Panc1 (cell line): Measurements from ENCODE around the gene LMAN2. TPM values are rescaled to one million over a fixed set of nuclear protein-coding genes. Genes with fewer than 3 reads are reported as not detected.

ENCODE experiments used
- ATAC-seq: fragments of 200-7000 bp; cut with Tn5 transposase; 2 replicates; pipeline ENCODE4 v1.9.1; 2020; ENCODE audit warnings: mild to moderate bottlenecking, moderate library complexity
- BruUV-seq: library from RNA; stranded (reverse); fragments of 400-500 nt; replicated peaks from 2 replicates; lab custom pipeline; 2021; lab: Mats Ljungman, UMichigan
- CTCF ChIA-PET: fragments of 300-600 bp; sonication (Branson Sonifier 250); formaldehyde crosslinking; loops from one replicate; lab custom pipeline; 2022; ENCODE audit warnings: antibody characterized with exemption; lab: Charles Lee
- POLR2A ChIA-PET: fragments of 300-600 bp; sonication (Branson Sonifier 250); formaldehyde crosslinking; loops from one replicate; lab custom pipeline; 2022; ENCODE audit warnings: antibody characterized with exemption; lab: Charles Lee
- DNase-seq: peaks from one replicate; pipeline ENCODE4 v3.0.0-alpha.2; 2010; ENCODE audit warnings: low read depth, low spot score
- H3K27ac ChIP-seq: 2 replicates; pipeline ENCODE4 v1.5.1; 2011; ENCODE audit warnings: mild to moderate bottlenecking, low read length, inconsistent platforms
- H3K27me3 ChIP-seq: fragments of 200-500 bp; sonication (Bioruptor generic); 2 replicates; pipeline ENCODE4 v1.6.0; 2014; ENCODE audit warnings: low read length, inconsistent platforms; ENCODE audit not compliant: control insufficient read depth, insufficient read depth
- H3K36me3 ChIP-seq: fragments of 200-500 bp; sonication (Bioruptor generic); 2 replicates; pipeline ENCODE4 v1.5.1; 2014; ENCODE audit warnings: inconsistent platforms, mild to moderate bottlenecking, low read length, moderate library complexity; ENCODE audit not compliant: control insufficient read depth, insufficient read depth
- H3K4me1 ChIP-seq: 2 replicates; pipeline ENCODE4 v1.5.1; 2011; ENCODE audit warnings: inconsistent platforms, mild to moderate bottlenecking, low read length, moderate library complexity; ENCODE audit not compliant: control insufficient read depth, insufficient read depth
- H3K4me3 ChIP-seq, 2 experiments: 2 replicates each; pipeline ENCODE4 v1.5.1; 2011 to 2012; ENCODE audit warnings: low read depth in 2 of 2, low read length in 2 of 2, mild to moderate bottlenecking in 2 of 2, inconsistent platforms in 1 of 2, moderate library complexity in 1 of 2
- H3K9me3 ChIP-seq: fragments of 200-500 bp; sonication (Bioruptor generic); 2 replicates; pipeline ENCODE4 v1.5.1; 2014; ENCODE audit warnings: low read depth, mild to moderate bottlenecking, inconsistent platforms, low read length, moderate library complexity; ENCODE audit not compliant: control insufficient read depth, insufficient read depth
- CTCF ChIP-seq: fragments of 450-650 bp; IDR thresholded peaks from 2 replicates; pipeline ENCODE4 v1.5.1; 2017; ENCODE audit warnings: mild to moderate bottlenecking
- POLR2AphosphoS5 ChIP-seq: IDR thresholded peaks from 2 replicates; pipeline ENCODE4 v1.6.1; 2012; ENCODE audit warnings: mild to moderate bottlenecking, low read depth, low read length, moderate library complexity
- REST ChIP-seq, 2 experiments: IDR thresholded peaks; 2 replicates each; pipeline ENCODE4 v1.6.1; 2011 to 2012; ENCODE audit warnings: low read depth in 2 of 2, control low read depth in 1 of 2, low read length in 1 of 2, mild to moderate bottlenecking in 1 of 2, moderate library complexity in 1 of 2; ENCODE audit not compliant: insufficient read depth in 1 of 2
- SIN3A ChIP-seq: IDR thresholded peaks from 2 replicates; pipeline ENCODE4 v1.6.1; 2012; ENCODE audit warnings: low read depth, mild to moderate bottlenecking, low read length, moderate library complexity, borderline replicate concordance; ENCODE audit not compliant: insufficient read depth
- TCF7L2 ChIP-seq: IDR thresholded peaks from 2 replicates; pipeline ENCODE4 v1.6.1; 2011; ENCODE audit warnings: mild to moderate bottlenecking, low read depth, low read length, inconsistent platforms
- in situ Hi-C: cut with HindIII; loops from 2 replicates; pipeline ENCODE4 v1.10.0; 2016; ENCODE audit warnings: low sequenced_read_pairs, low pct_unique_long_range_greater_than_20kb
- intact Hi-C: fragments of 100-400 bp; cut with micrococcal nuclease; formaldehyde crosslinking; loops from one replicate; pipeline ENCODE4 v1.10.0; 2022; ENCODE audit not compliant: unreplicated experiment
- total RNA-seq: library from RNA; stranded (reverse); gene quantifications from one replicate; pipeline ENCODE4 v1.2.1, GENCODE V29; 2021; ENCODE audit not compliant: unreplicated experiment

Gene LMAN2
- total RNA-seq, 1 experiment from 2014 or later: 140 TPM

- Histone ChIP-seq H3K27ac (no peak overlapping the region), H3K4me3 (no peak overlapping the region; a peak in 1 of 4 replicates), H3K9me3 (no peaks in the 10 kb centered on the region), H3K4me1 (peaks cover 23% of the 10 kb centered on the region), H3K36me3 (no peaks in the 10 kb centered on the region), H3K27me3 (no peaks in the 10 kb centered on the region)
- no peak for TF ChIP-seq TCF7L2
- TF ChIP-seq REST (IDR thresholded peaks at IDR 0.05; ENCODE audit: insufficient read depth in 1 of 2, low read depth in 2 of 2, low read length in 1 of 2): no peak
- TF ChIP-seq POLR2AphosphoS5: no peak
- TF ChIP-seq SIN3A: no peak
- TF ChIP-seq CTCF: no peak
- ATAC-seq (no peak), DNase-seq (no peak)
- POLR2A ChIA-PET: no interaction called here
- intact Hi-C loops: no loop called here
- CTCF ChIA-PET: interaction anchor here (0.6 kb wide), 1 partner anchor 31 kb away, joined by 4 read pairs; no protein-coding TSS in a partner anchor
- BruUV-seq: TSS peak; percentile 77
- in situ Hi-C loops: no loop called here
These were observed 2.2 kb downstream of the LMAN2 start for GRCh38 chr5:177349362-177349647.

- DNase-seq (no peak), ATAC-seq (no peak)
- no peak for TF ChIP-seq SIN3A
- no peak for TF ChIP-seq TCF7L2
- TF ChIP-seq REST (IDR thresholded peaks at IDR 0.05; ENCODE audit: insufficient read depth in 1 of 2, low read depth in 2 of 2, low read length in 1 of 2): no peak
- TF ChIP-seq CTCF: no peak
- no peak for TF ChIP-seq POLR2AphosphoS5
- in situ Hi-C loops (no loop called here), intact Hi-C loops (no loop called here)
- no peaks in the 10 kb centered on the region for H3K9me3 ChIP-seq
- ChIA-PET CTCF (no interaction called here), POLR2A (no interaction called here)
- no peaks in the 10 kb centered on the region for H3K27me3 ChIP-seq
- H3K36me3 ChIP-seq: no peaks in the 10 kb centered on the region
- TSS peak; percentile 7 for BruUV-seq
- H3K4me3 ChIP-seq: no peak overlapping the region
- H3K4me1 ChIP-seq: peaks cover 23% of the 10 kb centered on the region
- no peak overlapping the region for H3K27ac ChIP-seq
These were observed 3.8 kb downstream of the LMAN2 start for GRCh38 chr5:177347699-177348098.
